Measurements from ENCODE around the gene TTC7B. TPM values are rescaled to one million over a fixed set of nuclear protein-coding genes. Genes with fewer than 3 reads are reported as not detected.

Gene TTC7B
- total and polyA plus RNA-seq, 2 of the 8 experiments (the other 6 are each of a cell fraction or from before 2014, with no cell fraction given): 23.7 to 34.0 TPM

- TF ChIP-seq SRF (IDR thresholded peaks at IDR 0.05; ENCODE audit: low read depth, low read length): no peak
- TF ChIP-seq SP1 (IDR thresholded peaks at IDR 0.05; ENCODE audit: low read depth, low read length): no peak
- TF ChIP-seq CTCF (IDR thresholded peaks at IDR 0.05; ENCODE audit: control extremely low read depth in 1 of 3, insufficient read depth in 1 of 3, low read depth in 1 of 3, low read length in 3 of 3): no peak
- TF ChIP-seq ASH2L (IDR thresholded peaks at IDR 0.05; ENCODE audit: low read length): no peak
- TF ChIP-seq KDM1A (IDR thresholded peaks at IDR 0.05; ENCODE audit: borderline replicate concordance, low read length): no peak
- TF ChIP-seq RAD21 (IDR thresholded peaks at IDR 0.05 in 1 of 2, conservative IDR thresholded peaks at IDR 0.05 in 1 of 2; ENCODE audit: low read depth in 2 of 2, low read length in 2 of 2): no peak
- TF ChIP-seq BRCA1 (IDR thresholded peaks at IDR 0.05; ENCODE audit: low read depth, low read length): no peak
- no peak for TF ChIP-seq HDAC6 (IDR thresholded peaks at IDR 0.05; ENCODE audit: low read depth, low read length)
Observed at GRCh38 chr14:90676356-90676755, 139.9 kb downstream of the TTC7B start (continued).
